Muscle layer of colon (tissue), 2 donors: Measurements from ENCODE around the gene IL36B.

Experiments
- H3K27ac ChIP-seq: one replicate; pipeline ENCODE4 v1.7.0; 2013; ENCODE audit warnings: low read depth, mild to moderate bottlenecking, low read length, moderate library complexity
- H3K27me3 ChIP-seq, 2 donors: one replicate each; pipeline ENCODE4 v1.7.0; 2013; ENCODE audit warnings: low read length in 2 of 2, mild to moderate bottlenecking in 2 of 2; ENCODE audit not compliant: insufficient read depth in 2 of 2, control insufficient read depth in 1 of 2
- H3K36me3 ChIP-seq: one replicate; pipeline ENCODE4 v1.7.0; 2013; ENCODE audit warnings: mild to moderate bottlenecking, low read length; ENCODE audit not compliant: insufficient read depth
- H3K4me1 ChIP-seq: one replicate; pipeline ENCODE4 v1.7.0; 2013; ENCODE audit warnings: mild to moderate bottlenecking, low read length; ENCODE audit not compliant: insufficient read depth
- H3K4me3 ChIP-seq, 2 donors: one replicate each; pipeline ENCODE4 v1.7.0; 2013; ENCODE audit warnings: low read length in 2 of 2, low read depth in 1 of 2, mild to moderate bottlenecking in 1 of 2, moderate library complexity in 1 of 2
- H3K9ac ChIP-seq: one replicate; pipeline ENCODE4 v1.7.0; 2013; ENCODE audit warnings: low read length
- H3K9me3 ChIP-seq: one replicate; pipeline ENCODE4 v1.7.0; 2013; ENCODE audit warnings: mild to moderate bottlenecking, low read length
- donor health status: abdominal sarcoma.
- donor health status: Adenocarcinoma of cecum.

Gene IL36B

DNA sequence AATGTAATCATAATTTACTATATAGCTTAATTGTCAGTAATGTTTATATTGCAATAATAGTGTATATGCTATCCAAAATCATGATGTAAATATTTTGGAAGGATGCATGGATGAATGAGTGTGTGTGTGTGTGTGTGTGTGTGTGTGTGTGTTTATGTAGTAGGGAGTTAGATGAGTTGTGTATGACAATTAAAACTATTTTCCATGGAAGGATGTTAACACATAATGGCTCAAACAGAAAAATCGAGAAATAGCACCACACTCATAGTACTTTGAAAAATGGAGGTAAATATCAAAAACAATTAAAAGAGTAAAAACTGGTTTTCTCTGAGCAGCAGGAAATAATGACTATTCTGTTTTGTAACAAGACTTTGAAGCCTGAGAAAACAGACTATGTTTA lies 55.5 kb downstream of the IL36B start:
- Histone ChIP-seq H3K9ac (no peak overlapping the region), H3K36me3 (no peaks in the 10 kb centered on the region), H3K27ac (no peak overlapping the region), H3K4me1 (no peaks in the 10 kb centered on the region), H3K9me3 (peaks cover 6% of the 10 kb centered on the region), H3K4me3 (no peak overlapping the region), H3K27me3 (no peaks in the 10 kb centered on the region)

DNA sequence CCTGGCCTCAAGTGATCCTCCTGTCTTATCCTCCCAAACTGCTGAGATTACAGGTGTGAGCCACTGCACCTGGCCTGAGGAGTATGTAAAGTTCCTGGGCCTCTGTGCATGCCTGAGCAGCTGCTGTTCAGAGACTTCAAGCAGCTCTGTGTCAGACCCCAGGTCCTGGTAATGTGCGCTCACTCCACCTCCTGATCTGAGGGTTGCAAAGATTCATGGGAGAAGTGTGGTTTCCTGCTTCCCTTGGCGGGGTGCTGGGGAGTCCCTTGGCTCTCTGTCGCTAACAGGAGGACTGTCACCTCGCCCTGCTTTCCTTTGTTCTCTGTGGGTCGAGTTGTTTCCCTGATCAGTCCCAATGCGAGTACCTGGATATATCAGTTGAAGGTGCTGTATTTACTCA lies 56.0 kb downstream of the IL36B start:
- no peak overlapping the region for H3K27ac ChIP-seq
- H3K36me3 ChIP-seq: no peaks in the 10 kb centered on the region
- H3K4me3 ChIP-seq: no peak overlapping the region
- no peaks in the 10 kb centered on the region for H3K27me3 ChIP-seq
- H3K9ac ChIP-seq: no peak overlapping the region
- peaks cover 10% of the 10 kb centered on the region for H3K9me3 ChIP-seq
- H3K4me1 ChIP-seq: no peaks in the 10 kb centered on the region

DNA sequence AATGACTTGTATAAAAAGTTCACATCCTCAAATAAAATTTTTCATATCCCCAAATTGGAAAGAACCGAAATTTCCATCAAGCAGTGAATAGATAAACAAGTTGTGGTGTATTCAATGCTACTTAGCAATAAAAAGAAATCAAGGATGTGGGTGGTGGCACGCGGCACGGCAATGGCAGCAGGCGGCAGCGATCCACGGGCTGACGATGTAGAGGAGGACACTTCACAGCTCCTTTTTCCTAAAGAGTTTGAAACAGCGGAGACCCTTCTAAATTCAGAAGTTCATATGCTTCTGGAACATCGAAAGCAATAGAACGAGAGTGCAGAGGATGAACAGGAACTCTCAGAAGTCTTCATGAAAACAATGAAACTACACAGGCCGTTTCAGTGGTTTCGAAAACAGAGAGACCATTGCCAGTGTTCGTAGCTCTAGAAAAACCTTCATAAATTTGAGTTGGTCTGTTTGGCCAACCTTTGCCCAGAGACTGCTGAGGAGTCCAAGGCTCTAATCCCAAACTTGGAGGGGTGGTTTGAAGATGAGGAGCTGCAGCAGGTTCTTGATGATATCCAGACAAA lies 57.2 kb downstream of the IL36B start:
- Histone ChIP-seq H3K36me3 (no peaks in the 10 kb centered on the region), H3K4me1 (no peaks in the 10 kb centered on the region), H3K27me3 (no peaks in the 10 kb centered on the region), H3K27ac (no peak overlapping the region), H3K9ac (no peak overlapping the region), H3K9me3 (peaks cover 10% of the 10 kb centered on the region), H3K4me3 (no peak overlapping the region)

GRCh38 chr2:112994648-112995047 lies 58.0 kb downstream of the IL36B start:
- Histone ChIP-seq H3K36me3 (no peaks in the 10 kb centered on the region), H3K27me3 (no peaks in the 10 kb centered on the region), H3K9me3 (peaks cover 10% of the 10 kb centered on the region), H3K4me3 (no peak overlapping the region), H3K4me1 (no peaks in the 10 kb centered on the region), H3K27ac (no peak overlapping the region), H3K9ac (no peak overlapping the region)

GRCh38 chr2:112993831-112994230 lies 58.8 kb downstream of the IL36B start:
- Histone ChIP-seq H3K36me3 (no peaks in the 10 kb centered on the region), H3K4me1 (no peaks in the 10 kb centered on the region), H3K27ac (no peak overlapping the region), H3K27me3 (no peaks in the 10 kb centered on the region), H3K9me3 (peaks cover 10% of the 10 kb centered on the region), H3K4me3 (no peak overlapping the region), H3K9ac (no peak overlapping the region)

DNA sequence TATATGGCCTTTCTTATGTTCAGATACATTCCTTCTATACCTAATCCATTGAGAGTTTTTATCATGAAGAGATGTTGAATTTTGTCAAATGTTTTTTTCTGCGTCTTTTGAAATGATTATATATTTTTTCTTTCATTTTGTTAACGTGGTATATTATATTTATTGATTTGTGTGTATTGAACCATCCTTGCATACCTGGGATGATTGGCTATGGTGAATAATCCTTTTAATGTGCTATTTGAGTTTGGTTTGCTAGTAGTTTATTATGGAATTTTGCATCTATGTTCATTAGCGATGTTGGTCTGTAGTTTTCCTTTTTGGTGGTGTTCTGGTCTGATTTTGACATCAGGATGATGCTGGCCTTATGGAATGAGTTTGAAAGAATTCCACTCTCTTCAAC lies 63.1 kb downstream of the IL36B start:
- Histone ChIP-seq H3K36me3 (no peaks in the 10 kb centered on the region), H3K27ac (no peak overlapping the region), H3K4me3 (no peak overlapping the region), H3K4me1 (no peaks in the 10 kb centered on the region), H3K9me3 (peaks cover 10% of the 10 kb centered on the region), H3K9ac (no peak overlapping the region), H3K27me3 (no peaks in the 10 kb centered on the region)

DNA sequence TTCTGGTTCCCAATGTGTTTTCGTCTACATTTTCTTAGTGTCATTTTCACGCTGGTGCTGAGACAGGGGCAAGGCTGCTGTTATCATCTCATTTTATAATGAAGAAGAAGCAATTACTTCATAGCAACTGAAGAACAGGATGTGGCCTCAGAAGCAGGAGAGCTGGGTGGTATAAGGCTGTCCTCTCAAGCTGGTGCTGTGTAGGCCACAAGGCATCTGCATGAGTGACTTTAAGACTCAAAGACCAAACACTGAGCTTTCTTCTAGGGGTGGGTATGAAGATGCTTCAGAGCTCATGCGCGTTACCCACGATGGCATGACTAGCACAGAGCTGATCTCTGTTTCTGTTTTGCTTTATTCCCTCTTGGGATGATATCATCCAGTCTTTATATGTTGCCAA lies 67.6 kb downstream of the IL36B start:
- no peaks in the 10 kb centered on the region for H3K9me3 ChIP-seq
- no peaks in the 10 kb centered on the region for H3K4me1 ChIP-seq
- H3K27me3 ChIP-seq: no peaks in the 10 kb centered on the region
- no peak overlapping the region for H3K9ac ChIP-seq
- no peaks in the 10 kb centered on the region for H3K36me3 ChIP-seq
- H3K4me3 ChIP-seq: no peak overlapping the region
- no peak overlapping the region for H3K27ac ChIP-seq

DNA sequence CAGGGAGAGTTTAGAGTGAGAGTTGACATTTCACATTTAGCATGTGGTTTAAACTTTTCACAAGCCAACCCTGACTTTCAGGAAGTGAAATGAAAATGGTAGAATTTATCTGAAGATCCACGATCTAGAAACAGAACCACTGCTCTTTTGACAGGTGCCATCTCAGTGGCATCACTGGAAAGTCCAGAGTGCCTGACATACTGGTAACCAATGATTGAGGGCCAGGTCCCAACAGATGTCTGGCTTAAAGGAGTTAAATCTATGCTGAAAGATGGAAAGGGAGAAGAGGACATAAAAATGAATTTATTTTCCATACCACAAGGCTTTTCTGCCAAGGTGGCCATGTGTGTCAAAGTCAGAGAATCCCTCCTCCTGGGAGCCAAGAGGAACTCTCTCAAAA lies 72.1 kb downstream of the IL36B start:
- no peaks in the 10 kb centered on the region for H3K4me1 ChIP-seq
- no peak overlapping the region for H3K27ac ChIP-seq
- H3K27me3 ChIP-seq: no peaks in the 10 kb centered on the region
- no peaks in the 10 kb centered on the region for H3K36me3 ChIP-seq
- no peak overlapping the region for H3K9ac ChIP-seq
- H3K9me3 ChIP-seq: no peaks in the 10 kb centered on the region
- no peak overlapping the region for H3K4me3 ChIP-seq

- Histone ChIP-seq H3K27me3 (no peaks in the 10 kb centered on the region), H3K9ac (no peak overlapping the region), H3K4me1 (no peaks in the 10 kb centered on the region), H3K4me3 (no peak overlapping the region), H3K27ac (no peak overlapping the region), H3K9me3 (no peaks in the 10 kb centered on the region), H3K36me3 (no peaks in the 10 kb centered on the region)
Observed at GRCh38 chr2:112979731-112980130, 72.9 kb downstream of the IL36B start.

DNA sequence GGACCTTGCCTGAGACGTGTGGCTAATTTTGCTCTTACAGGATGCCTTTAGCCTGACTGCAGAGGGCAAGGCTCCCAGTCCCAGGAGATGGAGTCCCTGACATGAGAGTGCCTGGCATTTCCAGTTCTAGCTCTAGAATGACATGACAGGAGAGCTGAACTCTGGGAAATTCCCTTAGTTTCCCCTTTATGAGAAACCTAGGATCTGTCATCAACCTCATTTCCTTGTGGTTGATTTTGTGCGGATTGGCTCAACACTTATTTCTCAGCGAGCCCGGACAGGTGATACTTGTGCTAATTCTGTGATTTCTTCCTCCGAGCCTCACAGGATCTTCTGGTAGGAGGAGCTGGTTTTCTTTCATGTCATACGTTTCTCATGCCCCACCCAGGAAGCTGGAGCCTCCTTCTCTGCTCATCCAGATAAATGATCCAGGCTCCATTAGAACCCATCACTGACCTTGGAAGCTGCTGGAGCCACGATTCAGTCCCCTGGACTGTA lies 75.1 kb downstream of the IL36B start, which contains the start of gene IL36G:
IL36G (plus strand) TSS at position 448 of the 498 bp plus-strand sequence. CDS start 633 bp downstream, outside the sequence.
- Histone ChIP-seq H3K27me3 (no peaks in the 10 kb centered on the region), H3K27ac (no peak within 1 kb of the TSS)

More for the DNA sequence above, 75.1 kb downstream of the IL36B start, which contains the start of gene IL36G:
- Histone ChIP-seq H3K9me3 (no peaks in the 10 kb centered on the region), H3K9ac (no peak within 1 kb of the TSS), H3K4me1 (no peaks in the 10 kb centered on the region), H3K4me3 (no peak within 1 kb of the TSS), H3K36me3 (no peaks in the 10 kb centered on the region)
